ENCODE results near the gene SOX1.

SOX1 gene

DNA sequence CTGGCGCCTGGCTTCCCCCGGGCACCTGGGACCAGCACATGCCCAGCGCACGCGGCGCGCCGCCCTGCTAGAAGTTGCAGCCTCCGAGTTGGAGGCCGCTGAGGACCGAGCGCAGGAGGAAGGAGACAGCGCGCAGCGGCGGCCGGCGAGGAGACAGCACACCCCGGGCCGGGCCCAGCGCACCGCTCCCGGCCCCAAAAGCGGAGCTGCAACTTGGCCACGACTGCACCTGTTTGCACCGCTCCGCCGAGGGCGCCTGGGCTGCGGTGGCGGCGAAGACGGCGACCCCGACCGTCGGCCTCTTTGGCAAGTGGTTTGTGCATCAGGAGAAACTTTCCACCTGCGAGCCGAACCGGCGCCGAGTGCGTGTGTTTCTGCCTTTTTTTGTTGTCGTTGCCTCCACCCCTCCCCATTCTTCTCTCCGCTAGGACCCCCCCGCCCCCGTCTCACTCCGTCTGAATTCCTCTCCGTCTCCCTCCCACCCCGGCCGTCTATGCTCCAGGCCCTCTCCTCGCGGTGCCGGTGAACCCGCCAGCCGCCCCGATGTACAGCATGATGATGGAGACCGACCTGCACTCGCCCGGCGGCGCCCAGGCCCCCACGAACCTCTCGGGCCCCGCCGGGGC, at the start of gene SOX1:
Gene SOX1, plus strand, starts transcription at position 34 of the 626 bp plus-strand sequence. Its CDS starts 510 bp downstream, at position 544.
- peak within 1 kb of the TSS; percentile 33 for H3K4me3 ChIP-seq (ENCODE audit: low read depth, low read length)

DNA sequence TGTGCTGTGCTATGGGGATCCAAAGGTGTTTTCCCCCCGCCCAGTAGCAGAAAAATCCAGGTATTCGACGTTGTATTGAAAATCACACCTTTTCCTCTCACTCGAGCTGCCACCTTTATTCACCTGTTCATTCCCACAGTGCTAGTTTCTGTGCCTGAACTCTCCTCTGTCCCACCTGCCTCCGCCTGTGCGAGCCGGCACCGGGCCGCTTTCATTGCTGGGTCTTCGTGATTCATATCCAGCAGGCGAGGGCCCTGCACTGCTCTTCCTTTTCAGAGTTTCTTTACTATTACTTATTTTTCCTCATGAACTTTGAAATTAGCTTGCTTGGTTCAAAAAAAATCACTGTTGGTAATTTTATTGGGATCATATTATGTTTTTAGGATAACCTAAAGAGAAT, 42.4 kb upstream of the SOX1 start:
- H3K4me3 ChIP-seq (ENCODE audit: low read depth, low read length), result no peak overlapping the region

DNA sequence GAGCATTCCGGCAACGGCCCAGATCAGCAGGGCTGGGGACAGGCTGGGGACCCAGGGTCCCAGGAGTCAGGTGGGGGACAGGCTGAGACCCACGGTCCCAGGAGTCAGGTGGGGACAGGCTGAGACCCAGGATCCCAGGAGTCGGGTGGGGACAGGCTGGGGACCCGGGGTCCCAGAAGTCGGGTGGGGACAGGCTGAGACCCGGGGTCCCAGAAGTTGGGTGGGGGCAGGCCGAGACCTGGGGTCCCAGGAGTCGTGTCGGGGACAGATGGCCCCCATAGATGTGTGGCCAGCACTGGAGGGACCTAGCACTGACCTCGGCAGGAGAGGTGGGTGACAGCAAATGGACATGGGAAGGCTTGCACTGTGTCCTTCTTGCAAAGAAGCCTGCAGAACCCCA, 39.7 kb upstream of the SOX1 start:
- no peak overlapping the region for H3K4me3 ChIP-seq (ENCODE audit: low read depth, low read length)

DNA sequence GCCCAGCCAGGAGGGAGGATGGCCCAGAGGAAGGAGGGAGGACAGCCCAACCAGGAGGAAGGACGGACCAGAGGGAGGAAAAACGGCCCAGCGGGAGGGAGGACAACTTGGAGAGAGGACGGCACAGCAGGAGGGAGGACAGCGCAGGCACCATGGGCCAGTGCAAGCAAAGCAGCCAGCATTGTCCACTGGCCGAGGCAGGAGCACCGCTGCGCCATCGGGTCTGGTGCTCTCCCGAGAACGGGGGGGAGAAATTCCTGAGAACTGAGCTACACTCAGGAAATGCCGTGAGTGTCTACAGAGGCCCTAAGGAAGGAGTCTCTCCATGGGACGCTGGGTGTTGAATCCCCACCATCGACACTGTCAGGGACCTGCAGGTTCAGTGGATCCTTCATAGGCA, 38.5 kb upstream of the SOX1 start:
- no peak overlapping the region for H3K4me3 ChIP-seq (ENCODE audit: low read depth, low read length)

DNA sequence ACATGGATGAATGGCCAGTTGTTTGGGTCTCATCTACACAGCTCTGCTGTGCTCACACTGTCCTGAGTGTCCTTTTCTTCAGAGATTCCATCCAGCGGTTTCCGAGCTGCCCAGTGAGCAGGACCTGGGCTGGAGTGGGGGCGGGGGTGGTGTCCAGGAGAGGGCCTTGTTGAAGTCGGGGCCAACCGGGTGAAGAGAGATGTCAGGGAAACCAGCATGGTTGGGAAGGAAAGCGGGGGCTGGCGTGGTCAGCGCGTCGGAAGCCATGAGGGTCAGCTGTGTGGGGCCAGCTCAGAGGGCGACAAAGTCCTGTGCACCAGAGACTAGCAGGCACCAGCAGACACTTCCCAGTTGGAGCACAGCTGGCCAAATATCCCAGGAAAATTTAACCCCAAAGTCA, 37.8 kb upstream of the SOX1 start:
- no peak overlapping the region for H3K4me3 ChIP-seq (ENCODE audit: low read depth, low read length)

DNA sequence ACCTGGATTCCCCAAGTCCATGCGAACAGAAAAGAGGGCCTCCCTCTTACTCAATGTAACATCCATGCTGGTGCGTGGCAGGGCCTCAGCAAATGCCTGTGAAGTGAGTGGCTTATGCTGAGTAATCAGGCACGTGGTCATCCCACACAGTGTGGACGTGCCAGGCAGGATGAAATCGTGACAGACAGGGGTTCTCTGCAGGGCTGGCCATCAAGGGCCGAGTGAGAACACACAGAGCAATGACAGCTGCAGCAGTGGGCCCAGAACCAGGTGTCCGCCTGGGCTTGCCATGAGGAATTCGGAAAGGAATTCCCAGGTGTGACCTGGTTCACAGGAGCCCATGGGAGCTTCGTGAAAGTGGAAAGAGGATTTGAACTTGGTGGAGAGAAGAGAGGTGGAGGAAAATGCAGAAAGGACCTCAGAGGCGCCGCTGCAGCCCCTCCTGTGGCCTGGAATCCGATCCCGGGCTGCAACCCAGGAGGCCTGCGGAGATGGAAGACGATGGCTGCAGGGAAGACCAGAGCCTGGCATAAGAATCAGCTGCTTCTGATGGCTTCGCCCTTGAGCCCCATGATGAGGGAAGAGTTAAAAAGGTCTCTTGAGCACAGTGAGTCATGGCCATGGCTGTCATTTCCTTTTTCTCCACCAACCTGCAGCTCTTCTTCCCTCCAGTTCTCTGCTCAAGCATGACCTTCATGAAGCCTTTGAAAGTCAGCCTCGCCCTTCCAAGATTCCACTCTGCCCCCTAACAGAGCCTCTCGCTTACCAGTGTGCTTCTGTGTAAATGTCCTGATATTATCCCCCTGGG, 34.6 kb upstream of the SOX1 start:
- no peak overlapping the region for H3K4me3 ChIP-seq (ENCODE audit: low read depth, low read length)

DNA sequence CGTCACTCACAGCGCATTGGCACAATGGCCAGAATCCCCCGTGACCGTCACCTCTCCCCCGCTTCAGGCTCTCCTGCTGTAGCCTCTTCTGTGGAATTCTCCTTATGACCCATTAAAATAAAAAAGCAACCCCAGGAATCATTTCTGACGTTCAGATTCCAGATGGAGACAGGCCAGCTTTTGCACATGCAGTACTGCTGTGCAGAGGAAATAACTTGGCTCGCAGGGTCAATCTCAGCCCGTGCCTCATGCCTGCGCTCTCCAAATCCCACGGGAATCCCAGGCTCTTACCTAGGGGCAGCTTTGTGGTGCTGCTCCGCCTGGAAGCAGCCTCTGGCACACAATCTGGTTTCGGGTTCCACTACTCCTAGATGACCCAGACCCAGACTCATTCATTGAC, 32.7 kb upstream of the SOX1 start:
- H3K4me3 ChIP-seq (ENCODE audit: low read depth, low read length), result no peak overlapping the region

DNA sequence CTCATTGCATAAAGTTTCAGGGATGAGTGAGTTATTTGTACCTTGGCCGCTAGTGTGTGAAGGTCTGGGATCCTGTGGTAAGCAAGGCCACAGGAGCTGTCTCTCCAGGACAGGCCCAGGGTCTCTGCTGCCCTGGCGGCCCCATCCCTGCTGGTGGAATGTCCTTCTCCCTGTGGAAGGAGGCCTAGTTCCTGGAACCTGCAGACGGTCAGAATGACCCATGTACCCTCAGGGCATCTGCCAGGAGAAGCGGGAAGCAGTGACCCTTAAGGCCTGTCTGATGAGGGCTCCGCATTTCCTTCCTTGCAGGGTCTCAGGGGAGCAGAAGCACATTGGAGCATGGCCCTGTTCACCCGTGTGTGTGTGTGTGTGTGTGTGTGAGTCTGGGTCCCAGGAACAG, 32.1 kb upstream of the SOX1 start:
- no peak overlapping the region for H3K4me3 ChIP-seq (ENCODE audit: low read depth, low read length)

DNA sequence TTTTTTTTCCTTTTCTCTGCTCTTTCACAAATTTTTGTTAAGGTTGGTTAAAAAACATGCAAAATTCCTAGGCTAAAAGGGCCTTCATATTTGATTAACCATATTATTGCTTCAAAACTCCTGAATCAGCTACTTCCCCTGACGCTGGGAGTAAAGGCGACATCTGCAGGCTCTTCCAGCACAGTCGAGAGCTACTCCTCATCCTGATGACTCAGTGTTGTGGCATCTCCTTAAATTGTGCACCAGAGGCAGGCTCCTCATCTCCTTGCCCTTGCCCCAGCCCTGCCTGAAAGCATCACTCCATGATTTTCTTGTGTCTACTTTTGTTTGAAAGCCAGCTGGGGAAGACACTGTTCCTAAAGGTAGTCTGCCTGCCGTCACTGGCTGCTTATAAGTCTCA, 24.5 kb upstream of the SOX1 start:
- no peak overlapping the region for H3K4me3 ChIP-seq (ENCODE audit: low read depth, low read length)

DNA sequence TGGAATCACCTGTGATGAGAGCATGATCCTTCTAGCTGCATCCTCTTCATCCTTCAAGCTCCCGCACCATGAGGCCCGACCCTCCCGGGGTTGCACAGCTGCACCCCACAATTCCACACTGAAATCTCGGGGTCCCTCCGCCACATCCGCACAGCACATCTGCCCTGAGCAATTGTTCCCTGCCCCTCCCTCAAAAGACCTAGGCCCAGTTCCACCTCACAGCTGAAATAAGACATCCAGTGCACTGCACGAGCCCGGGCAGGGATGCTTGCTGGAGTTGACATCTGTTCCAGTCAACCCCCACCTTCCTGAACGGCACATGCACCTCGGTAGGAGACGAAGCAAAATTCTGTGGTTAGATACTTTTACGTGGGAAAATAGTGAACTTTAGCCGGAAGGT, 14.7 kb upstream of the SOX1 start:
- H3K4me3 ChIP-seq (ENCODE audit: low read depth, low read length), result no peak overlapping the region

DNA sequence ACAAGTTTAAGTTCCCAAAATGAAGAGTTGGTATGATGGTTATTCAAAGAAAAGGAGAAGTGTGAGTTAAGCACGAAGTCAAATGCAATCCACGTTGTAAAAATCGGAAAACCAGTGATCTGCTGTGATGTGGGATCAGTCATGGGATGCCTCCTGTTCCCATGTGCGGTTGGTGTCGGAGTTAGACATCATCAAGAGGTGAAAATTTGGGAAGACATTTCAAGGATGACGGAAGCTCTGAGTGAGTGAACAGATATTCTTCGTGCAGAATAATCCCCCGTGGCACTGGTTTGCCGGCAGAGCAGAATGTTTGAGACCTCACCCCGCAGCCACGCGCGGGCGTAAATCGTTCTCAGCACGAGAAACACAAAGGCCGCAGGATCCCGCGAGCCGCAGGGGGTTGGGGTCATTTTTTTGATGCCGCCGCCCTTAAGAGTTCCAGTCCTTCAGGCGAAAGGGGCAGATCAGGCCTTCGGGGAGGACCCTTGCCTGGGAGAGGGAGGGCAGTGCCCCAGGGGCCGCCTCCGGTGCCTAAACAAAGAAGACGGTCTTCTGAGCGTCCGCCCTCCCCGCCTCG, 13.7 kb upstream of the SOX1 start:
- no peak overlapping the region for H3K4me3 ChIP-seq (ENCODE audit: low read depth, low read length)

DNA sequence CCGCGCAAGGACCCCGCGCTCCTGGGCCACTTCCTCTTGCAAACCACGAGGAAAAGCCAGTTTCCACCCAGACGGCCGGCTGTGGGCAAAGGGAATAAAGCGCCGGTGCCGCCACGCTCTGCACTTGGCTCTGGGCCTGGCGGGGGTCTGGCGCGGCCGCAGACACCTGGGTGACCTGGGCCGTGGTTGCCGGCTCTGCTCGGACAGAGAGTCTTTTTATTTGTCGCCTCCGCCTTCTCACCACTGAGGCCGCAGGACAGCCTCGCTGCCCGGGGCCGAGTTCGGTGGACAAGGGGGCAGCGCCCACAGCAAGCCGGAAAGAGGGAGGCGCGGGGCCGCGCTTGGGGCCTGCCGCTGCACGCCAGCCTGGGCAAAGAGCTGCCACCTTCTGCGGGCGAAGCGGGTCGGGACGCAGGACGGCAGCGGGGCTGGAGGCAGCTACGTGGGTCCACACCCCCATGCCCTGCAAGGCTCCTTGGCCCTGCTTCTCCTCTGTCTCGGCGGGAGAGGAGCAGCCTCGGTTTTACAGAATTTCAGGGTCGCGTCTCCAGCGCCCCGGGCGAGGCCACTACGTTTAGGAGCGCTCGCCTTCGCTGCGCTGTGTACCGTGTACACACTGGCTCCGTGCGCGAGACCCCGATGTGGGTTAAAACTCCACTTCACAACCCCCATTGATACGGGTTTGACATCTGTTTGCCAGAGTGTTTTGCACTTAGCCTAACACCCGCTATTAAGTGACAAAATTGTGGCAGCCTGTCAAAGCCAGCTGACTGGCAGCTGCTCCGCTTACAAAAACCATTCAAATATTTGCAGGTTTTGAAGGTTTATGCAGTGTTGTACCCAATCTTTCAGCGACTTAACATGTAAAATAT, 13.0 kb upstream of the SOX1 start:
- H3K4me3 ChIP-seq (ENCODE audit: low read depth, low read length), result peak overlapping the region; percentile 17

DNA sequence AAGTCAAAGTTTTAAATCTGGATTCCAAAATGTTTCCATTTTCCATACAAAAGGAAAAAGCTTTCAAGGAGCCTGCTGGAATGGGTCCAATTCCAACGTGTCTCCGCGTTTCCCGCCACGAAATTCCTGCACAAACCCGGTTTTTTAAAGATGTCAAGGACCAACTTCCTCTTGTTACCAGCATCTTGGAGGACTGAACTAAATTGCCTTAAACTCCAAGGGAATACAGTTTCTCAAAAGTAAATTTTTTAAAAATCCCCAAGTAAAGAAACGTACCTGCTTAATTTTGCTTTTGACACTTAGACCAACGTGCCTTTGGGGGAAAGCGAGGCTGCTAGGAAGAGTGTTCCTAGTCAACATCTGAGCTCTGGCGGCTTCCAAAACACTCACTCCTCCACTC, 12.3 kb upstream of the SOX1 start:
- H3K4me3 ChIP-seq (ENCODE audit: low read depth, low read length), result no peak overlapping the region

DNA sequence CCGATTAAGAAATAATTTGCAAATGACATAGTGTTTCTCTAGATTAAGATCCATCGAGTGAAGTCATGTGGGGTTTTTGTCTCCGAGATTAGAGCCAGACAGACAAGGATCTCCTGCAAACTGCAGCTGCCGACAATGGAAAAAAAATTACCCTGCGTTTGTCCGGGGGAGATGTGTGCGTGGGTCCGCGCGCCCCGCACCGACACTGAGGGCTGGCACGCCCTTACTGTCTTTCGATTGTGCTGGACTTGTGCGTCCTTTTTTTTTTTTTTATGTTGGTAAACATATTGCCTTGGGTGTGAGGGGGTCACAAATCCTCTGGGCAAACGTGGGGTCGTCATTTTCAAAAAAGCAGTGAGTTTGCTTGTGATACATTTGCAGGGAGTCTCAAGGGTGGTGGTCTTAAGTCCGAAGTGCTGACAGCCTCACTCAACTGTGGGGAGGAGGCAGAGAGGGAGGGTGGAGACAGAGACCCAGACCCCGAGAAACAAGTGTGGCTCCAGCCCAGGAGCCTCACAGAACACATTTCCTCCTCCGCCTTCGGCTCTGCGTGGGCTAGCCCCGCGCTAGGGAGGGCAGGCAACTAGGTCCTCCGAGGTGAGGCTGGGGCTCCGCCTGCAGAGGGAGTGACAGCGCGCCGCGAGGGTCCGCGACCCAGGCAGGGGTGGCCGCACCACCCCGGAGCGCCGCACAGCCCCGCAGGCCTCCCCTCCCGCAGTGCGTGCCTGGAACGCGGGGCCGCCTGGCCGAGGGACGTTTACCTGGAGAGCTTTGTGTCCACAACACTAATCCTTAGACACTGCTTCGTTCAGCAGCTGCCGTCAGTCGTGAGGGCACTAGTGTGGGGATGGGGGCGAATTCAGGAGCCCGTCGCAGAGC, 11.7 kb upstream of the SOX1 start:
- no peak overlapping the region for H3K4me3 ChIP-seq (ENCODE audit: low read depth, low read length)

DNA sequence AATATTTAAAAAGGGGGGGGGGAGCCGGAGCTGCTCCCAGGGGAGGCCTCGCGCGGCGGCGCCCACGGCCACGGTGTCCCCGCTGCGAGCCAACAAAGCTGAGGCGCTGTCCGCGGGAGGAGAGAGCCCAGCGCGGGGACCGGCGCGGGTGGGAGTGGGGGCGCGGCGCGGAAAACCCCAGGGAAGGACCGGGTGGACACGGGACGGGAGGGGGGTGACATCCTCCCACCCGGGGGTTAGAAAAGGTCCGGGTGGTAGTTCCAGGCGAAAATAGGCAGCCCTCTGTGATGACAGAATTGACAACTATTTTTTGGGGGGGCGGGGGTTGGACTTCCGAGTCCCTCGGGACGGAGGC, 11.1 kb upstream of the SOX1 start:
- no peak overlapping the region for H3K4me3 ChIP-seq (ENCODE audit: low read depth, low read length)

DNA sequence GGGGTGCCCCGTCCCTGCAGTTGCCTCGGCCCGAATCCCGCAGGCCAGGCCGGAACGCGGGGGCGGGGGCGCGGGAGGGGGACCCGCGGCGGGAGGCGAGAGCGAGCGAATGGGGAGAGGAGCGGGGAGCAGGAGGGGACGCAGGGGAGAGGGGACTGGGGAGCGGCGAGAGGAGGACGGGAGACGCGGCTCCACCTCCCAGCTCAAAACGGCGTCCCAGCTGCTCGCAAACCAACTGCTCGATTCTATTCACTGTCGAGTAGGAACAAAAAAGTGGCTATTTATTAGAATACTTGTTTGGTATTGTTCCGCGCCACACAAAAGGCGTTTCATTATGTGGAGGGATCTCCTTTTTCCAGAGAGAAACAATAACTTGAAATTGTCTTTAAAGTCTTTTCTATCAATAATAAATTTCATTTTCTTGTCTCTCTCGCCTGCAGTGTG, 10.6 kb upstream of the SOX1 start:
- H3K4me3 ChIP-seq (ENCODE audit: low read depth, low read length), result no peak overlapping the region

DNA sequence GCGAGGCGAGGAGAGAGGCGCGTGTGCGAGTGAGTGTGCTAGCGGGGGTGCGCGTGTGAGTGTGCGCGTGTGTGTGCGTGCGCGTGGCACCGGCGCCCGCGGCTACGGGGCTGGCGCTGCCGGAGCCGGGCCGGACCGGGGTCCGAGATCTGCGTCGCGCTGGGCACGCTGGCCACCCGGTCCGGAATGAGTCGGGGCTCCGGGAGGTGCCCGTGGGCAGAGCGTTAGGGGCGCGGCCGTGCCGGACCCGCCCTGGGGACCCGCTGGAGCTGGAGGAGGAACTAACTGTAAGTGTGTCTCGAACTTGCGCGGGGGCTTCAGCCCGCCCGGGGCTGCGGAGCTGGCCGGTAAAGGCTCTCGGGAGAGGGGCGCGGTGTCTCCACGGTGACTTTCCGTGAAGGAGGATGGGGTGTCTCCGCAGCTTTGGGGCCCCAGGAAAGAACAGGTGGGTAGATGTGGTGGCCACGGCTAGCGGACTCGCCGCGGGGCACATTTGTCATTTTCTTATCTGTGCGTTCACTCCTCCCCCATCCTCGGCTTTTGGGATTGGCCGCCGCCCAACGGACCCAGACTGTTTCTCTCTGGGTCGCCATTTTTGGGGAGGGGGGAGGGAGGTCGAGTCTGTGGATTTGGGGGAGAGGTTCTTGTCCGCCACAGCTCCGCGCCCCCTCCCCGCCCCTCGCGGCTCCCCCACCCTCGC, 10.1 kb upstream of the SOX1 start:
- peak overlapping the region; percentile 27 for H3K4me3 ChIP-seq (ENCODE audit: low read depth, low read length)

DNA sequence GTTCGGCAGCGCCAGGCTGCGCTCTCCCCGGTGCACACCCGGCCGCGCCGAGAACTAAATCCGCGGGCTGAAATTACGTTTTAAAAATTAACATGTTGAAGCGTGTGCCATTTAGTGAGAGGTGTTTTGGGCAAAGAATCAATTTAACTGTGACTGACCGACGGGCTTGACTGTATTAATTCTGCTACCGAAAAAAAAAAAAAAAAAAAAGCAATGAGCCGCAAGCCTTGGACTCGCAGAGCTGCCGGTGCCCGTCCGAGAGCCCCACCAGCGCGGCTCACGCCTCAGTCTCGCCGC, 9.6 kb upstream of the SOX1 start:
- no peak overlapping the region for H3K4me3 ChIP-seq (ENCODE audit: low read depth, low read length)

DNA sequence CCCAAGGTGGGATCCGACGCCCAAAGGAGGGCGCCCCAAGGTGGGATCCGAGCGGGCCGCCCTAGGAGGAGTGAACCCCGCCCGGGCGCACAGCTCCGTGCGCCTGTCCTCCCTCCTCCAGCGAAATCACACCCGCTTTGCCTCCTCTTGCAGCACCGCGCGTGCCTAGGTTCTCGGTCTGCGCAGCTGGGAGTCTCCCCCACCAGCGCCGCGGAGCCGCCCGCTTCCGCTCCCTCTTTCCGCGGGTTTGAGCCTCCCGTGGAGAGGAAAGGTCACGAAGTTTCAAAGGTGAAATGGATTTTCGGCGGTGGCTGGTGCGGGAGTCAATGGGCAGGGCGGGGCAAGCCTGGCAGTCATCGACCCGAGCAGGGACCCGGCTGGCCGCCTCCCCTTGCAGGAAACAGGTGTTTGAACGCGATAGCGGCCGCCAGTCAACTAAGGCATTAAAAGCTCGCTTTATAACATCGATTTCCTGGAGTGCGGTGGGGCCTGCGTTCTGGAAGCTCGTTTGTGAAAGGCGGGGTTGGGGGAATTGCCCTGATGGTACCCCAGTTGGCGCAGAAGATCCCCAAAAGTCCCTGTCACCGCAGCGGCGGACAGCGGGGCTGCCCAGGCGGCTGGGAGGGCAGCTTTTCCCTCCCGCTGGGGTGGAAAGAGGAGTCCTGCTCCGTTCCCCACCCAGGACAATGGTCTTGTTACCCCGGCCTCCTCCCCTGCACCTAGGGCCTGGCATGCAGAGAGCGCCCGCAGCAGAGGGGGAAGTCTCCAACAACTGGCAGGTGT, 9.0 kb upstream of the SOX1 start:
- peak overlapping the region; percentile 4 for H3K4me3 ChIP-seq (ENCODE audit: low read depth, low read length)
